Endothelial cell of umbilical vein (primary cell): ENCODE measurements around the gene PARD3B. TPM values are rescaled to one million over a fixed set of nuclear protein-coding genes. Genes with fewer than 3 reads are reported as not detected.

Source experiments
- BruUV-seq: library from RNA; stranded (reverse); fragments of 400-500 nt; replicated peaks from 2 replicates; lab custom pipeline; 2021; lab: Mats Ljungman, UMichigan
- CTCF ChIA-PET: fragments of 300-600, 350-600 bp; sonication (Branson Sonifier 250); formaldehyde crosslinking; loops from one replicate; lab custom pipeline; 2021; ENCODE audit warnings: antibody characterized with exemption, inconsistent platforms; lab: Charles Lee
- POLR2A ChIA-PET: fragments of 300-600, 350-600 bp; sonication (Branson Sonifier 250); formaldehyde crosslinking; loops from one replicate; lab custom pipeline; 2021; ENCODE audit warnings: antibody characterized with exemption, inconsistent platforms; lab: Charles Lee
- DNase-seq: peaks from one replicate; pipeline ENCODE4 v3.0.0-alpha.2; 2011; ENCODE audit warnings: low read depth, low spot score
- FAIRE-seq: peaks from 2 replicates; lab custom pipeline; 2011; peaks lifted over from hg19 to GRCh38; lab: Jason Lieb, UNC
- H2AFZ ChIP-seq: 2 replicates; pipeline ENCODE4 v1.6.0; 2012; ENCODE audit warnings: low read depth, low read length, control low read depth, inconsistent platforms
- H3K27ac ChIP-seq: 2 replicates; pipeline ENCODE4 v1.5.1; 2011; ENCODE audit warnings: low read depth, mild to moderate bottlenecking, control low read depth, low read length, moderate library complexity; ENCODE audit not compliant: insufficient read depth
- H3K27me3 ChIP-seq, 2 experiments: 2 replicates each; pipeline versions ENCODE4 v1.6.0 to v1.6.1; 2011; ENCODE audit warnings: low read length in 2 of 2, mixed read lengths in 1 of 2; ENCODE audit not compliant: control insufficient read depth in 2 of 2, insufficient read depth in 2 of 2
- H3K36me3 ChIP-seq, 2 experiments: 2 replicates in 1 of 2; 3 replicates in 1 of 2; pipeline ENCODE4 v1.5.1; 2011; ENCODE audit warnings: low read length in 2 of 2, mild to moderate bottlenecking in 1 of 2, moderate library complexity in 1 of 2; ENCODE audit not compliant: control insufficient read depth in 2 of 2, insufficient read depth in 2 of 2; ENCODE audit errors: extremely low read depth in 1 of 2
- H3K4me1 ChIP-seq: 3 replicates; pipeline ENCODE4 v1.5.1; 2011; ENCODE audit warnings: mild to moderate bottlenecking, low read length; ENCODE audit not compliant: control insufficient read depth, insufficient read depth; ENCODE audit errors: extremely low read depth
- H3K4me2 ChIP-seq: 2 replicates; pipeline ENCODE4 v1.6.1; 2011; ENCODE audit warnings: low read length, control low read depth, mixed read lengths; ENCODE audit not compliant: insufficient read depth
- H3K4me3 ChIP-seq, 3 experiments: fragments of 200-600 bp in 1 of 3; sonication (generic), shearing (Covaris generic) in 1 of 3; replicated peaks in 1 of 3; 2 replicates each; pipeline ENCODE4 v1.5.1; 2011 to 2016; ENCODE audit warnings: control low read depth in 3 of 3, low read length in 3 of 3, mild to moderate bottlenecking in 2 of 3, inconsistent platforms in 1 of 3, low read depth in 1 of 3, moderate library complexity in 1 of 3; ENCODE audit not compliant: insufficient read depth in 1 of 3
- H3K79me2 ChIP-seq: 2 replicates; pipeline ENCODE4 v1.6.0; 2012; ENCODE audit warnings: low read length, inconsistent platforms; ENCODE audit not compliant: control insufficient read depth, insufficient read depth
- H3K9ac ChIP-seq: replicated peaks from 2 replicates; pipeline ENCODE3; 2011; ENCODE audit warnings: low read length, control low read depth; ENCODE audit not compliant: insufficient read depth; ENCODE audit errors: extremely low read depth
- H3K9me1 ChIP-seq: replicated peaks from 3 replicates; pipeline ENCODE4 v1.6.0; 2011; ENCODE audit warnings: mild to moderate bottlenecking, low read length; ENCODE audit not compliant: control insufficient read depth, insufficient read depth; ENCODE audit errors: extremely low read depth
- H3K9me3 ChIP-seq: replicated peaks from 2 replicates; pipeline ENCODE4 v1.5.1; 2012; ENCODE audit warnings: low read length, inconsistent platforms; ENCODE audit not compliant: control insufficient read depth, insufficient read depth
- H4K20me1 ChIP-seq: replicated peaks from 2 replicates; pipeline ENCODE3; 2011; ENCODE audit warnings: mild to moderate bottlenecking, low read length; ENCODE audit not compliant: control insufficient read depth, insufficient read depth; ENCODE audit errors: extremely low read depth
- EZH2 ChIP-seq: IDR thresholded peaks from 2 replicates; pipeline ENCODE4 v1.6.1; 2012; ENCODE audit warnings: borderline replicate concordance, low read depth, mild to moderate bottlenecking, moderate library complexity, low read length, inconsistent platforms; ENCODE audit not compliant: severe bottlenecking
- FOS ChIP-seq: IDR thresholded peaks from 2 replicates; pipeline ENCODE4 v1.6.1; 2011; ENCODE audit warnings: mild to moderate bottlenecking, low read length, moderate library complexity, borderline replicate concordance; ENCODE audit not compliant: insufficient read depth
- GATA2 ChIP-seq: IDR thresholded peaks from 2 replicates; pipeline ENCODE4 v1.7.0; 2011; ENCODE audit warnings: low read depth, mild to moderate bottlenecking, moderate library complexity, mixed read lengths, low read length; ENCODE audit not compliant: insufficient read length, insufficient read depth
- JUN ChIP-seq: IDR thresholded peaks from 2 replicates; pipeline ENCODE4 v1.6.1; 2011; ENCODE audit warnings: borderline replicate concordance, low read depth; ENCODE audit not compliant: insufficient read length, insufficient read depth
- MYC ChIP-seq: IDR thresholded peaks from one replicate; pipeline ENCODE4 v1.6.1; 2011; ENCODE audit warnings: mild to moderate bottlenecking, low read depth, low read length
- POLR2A ChIP-seq: IDR thresholded peaks from 2 replicates; pipeline ENCODE4 v1.6.1; 2012; ENCODE audit warnings: low read depth, mild to moderate bottlenecking, control low read depth, low read length
- POLR2AphosphoS5 ChIP-seq: IDR thresholded peaks from 2 replicates; pipeline ENCODE4 v1.6.1; 2012; ENCODE audit warnings: low read depth, mild to moderate bottlenecking, control low read depth, low read length, moderate library complexity; ENCODE audit not compliant: insufficient read depth
- dilution Hi-C: fragments of 300-500 bp; cut with MboI; formaldehyde crosslinking; loops from one replicate; pipeline ENCODE4 v1.15.0; 2019; ENCODE audit warnings: low sequenced_read_pairs; ENCODE audit not compliant: extremely low pct_ligation_motif_present
- intact Hi-C: fragments of 100-400 bp; cut with micrococcal nuclease; formaldehyde crosslinking; loops from one replicate; pipeline ENCODE4 v1.10.0; 2022
- polyA plus RNA-seq, 4 experiments: library from polyadenylated mRNA; depleted of rRNA in 3 of 4; stranded (reverse) in 3 of 4; unstranded in 1 of 4; fragments of >200 nt; gene quantifications; 2 replicates each; pipeline versions ENCODE4 v1.2.1 to v1.2.3, GENCODE V29; 2011 to 2012; ENCODE audit warnings: missing spikeins in 1 of 4
- total RNA-seq: library from RNA; stranded (reverse); gene quantifications from 2 replicates; pipeline ENCODE4 v1.2.3, GENCODE V29; 2021
- TF ChIP-seq, protein P1 (sequence below): IDR thresholded peaks from 2 replicates; pipeline ENCODE4 v1.6.1; 2011; ENCODE audit not compliant: insufficient read depth, insufficient read length
- TF ChIP-seq, protein P2 (sequence below), 2 donors: IDR thresholded peaks; 1 replicate in 1 of 2; 2 replicates in 1 of 2; pipeline ENCODE4 v1.5.1; 2011; ENCODE audit warnings: low read length in 2 of 2, mild to moderate bottlenecking in 2 of 2, moderate library complexity in 2 of 2, control low read depth in 1 of 2, inconsistent platforms in 1 of 2, low read depth in 1 of 2; ENCODE audit not compliant: insufficient read depth in 1 of 2; ENCODE audit errors: extremely low read depth in 1 of 2

Gene PARD3B
- total and polyA plus RNA-seq, 2 donors (not counting 3 experiments of a cell fraction or from before 2014, with no cell fraction given) = 2.2 to 30.9 TPM

- POLR2A ChIA-PET = no interaction called here
- no peaks in the 10 kb centered on the region for H3K36me3 ChIP-seq
- CTCF ChIA-PET = interaction anchor here (1.2 to 1.3 kb wide), 3 partner anchors 16 to 168 kb away, joined by 3 read pairs; no protein-coding TSS in a partner anchor
- no peak overlapping the region for H3K27ac ChIP-seq
- no peak for DNase-seq
- no peak for FAIRE-seq
- no peak overlapping the region for H3K9ac ChIP-seq
- BruUV-seq = no TSS peak
- H3K4me1 ChIP-seq = no peaks in the 10 kb centered on the region
- peaks cover 5% of the 10 kb centered on the region for H4K20me1 ChIP-seq
- no peaks in the 10 kb centered on the region for H3K79me2 ChIP-seq
- dilution Hi-C loops (no loop called here), intact Hi-C loops (no loop called here)
- TF ChIP-seq MYC (no peak), JUN (no peak), GATA2 (no peak), FOS (no peak), POLR2AphosphoS5 (no peak), EZH2 (no peak), POLR2A (no peak)
- TF ChIP-seq, protein P1, sequence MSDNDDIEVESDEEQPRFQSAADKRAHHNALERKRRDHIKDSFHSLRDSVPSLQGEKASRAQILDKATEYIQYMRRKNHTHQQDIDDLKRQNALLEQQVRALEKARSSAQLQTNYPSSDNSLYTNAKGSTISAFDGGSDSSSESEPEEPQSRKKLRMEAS = no peak
- TF ChIP-seq, protein P2, sequence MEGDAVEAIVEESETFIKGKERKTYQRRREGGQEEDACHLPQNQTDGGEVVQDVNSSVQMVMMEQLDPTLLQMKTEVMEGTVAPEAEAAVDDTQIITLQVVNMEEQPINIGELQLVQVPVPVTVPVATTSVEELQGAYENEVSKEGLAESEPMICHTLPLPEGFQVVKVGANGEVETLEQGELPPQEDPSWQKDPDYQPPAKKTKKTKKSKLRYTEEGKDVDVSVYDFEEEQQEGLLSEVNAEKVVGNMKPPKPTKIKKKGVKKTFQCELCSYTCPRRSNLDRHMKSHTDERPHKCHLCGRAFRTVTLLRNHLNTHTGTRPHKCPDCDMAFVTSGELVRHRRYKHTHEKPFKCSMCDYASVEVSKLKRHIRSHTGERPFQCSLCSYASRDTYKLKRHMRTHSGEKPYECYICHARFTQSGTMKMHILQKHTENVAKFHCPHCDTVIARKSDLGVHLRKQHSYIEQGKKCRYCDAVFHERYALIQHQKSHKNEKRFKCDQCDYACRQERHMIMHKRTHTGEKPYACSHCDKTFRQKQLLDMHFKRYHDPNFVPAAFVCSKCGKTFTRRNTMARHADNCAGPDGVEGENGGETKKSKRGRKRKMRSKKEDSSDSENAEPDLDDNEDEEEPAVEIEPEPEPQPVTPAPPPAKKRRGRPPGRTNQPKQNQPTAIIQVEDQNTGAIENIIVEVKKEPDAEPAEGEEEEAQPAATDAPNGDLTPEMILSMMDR (IDR thresholded peaks at IDR 0.05; ENCODE audit: extremely low read depth in 1 of 2, insufficient read depth in 1 of 2, low read depth in 1 of 2, low read length in 2 of 2) = no peak
- H3K4me2 ChIP-seq = no peak overlapping the region
- no peaks in the 10 kb centered on the region for H3K27me3 ChIP-seq
- no peak overlapping the region for H3K4me3 ChIP-seq
- H3K9me1 ChIP-seq = no peaks in the 10 kb centered on the region
- H3K9me3 ChIP-seq = no peaks in the 10 kb centered on the region
- no peak overlapping the region for H2AFZ ChIP-seq
Observed at GRCh38 chr2:204586444-204587180, 41.3 kb downstream of the PARD3B start.
